Endometrium (tissue), 2 donors: ENCODE data around the gene USP2.

Experiments
- FAIRE-seq: peaks from 2 replicates; lab custom pipeline; 2012; peaks lifted over from hg19 to GRCh38; lab: Jason Lieb, UNC
- donor health status: control.
- donor health status: control.

USP2 gene

GRCh38 chr11:119363081-119363850 lies 18.2 kb downstream of the USP2 start:
- FAIRE-seq, result no peak

DNA sequence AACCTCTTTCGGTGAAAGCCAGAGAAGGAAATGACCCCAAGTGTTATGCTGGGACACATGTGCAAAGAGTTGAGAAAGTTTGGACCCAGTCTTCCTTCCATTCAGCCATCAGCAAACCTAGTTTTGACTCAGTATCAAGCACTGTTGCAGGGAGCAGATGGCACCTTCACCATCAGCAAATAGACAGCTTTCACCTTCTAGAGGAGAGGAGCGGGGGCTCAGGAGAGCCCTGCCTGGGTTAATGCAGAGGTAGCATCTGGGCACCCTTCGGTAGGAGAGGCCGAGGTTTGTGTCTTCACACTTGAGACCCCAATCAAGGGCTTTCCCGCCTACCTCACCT lies 18.8 kb downstream of the USP2 start:
- no peak for FAIRE-seq

GRCh38 chr11:119361941-119362725 lies 19.4 kb downstream of the USP2 start:
- FAIRE-seq, result no peak

- FAIRE-seq, result no peak
These were observed 20.3 kb downstream of the USP2 start for GRCh38 chr11:119361056-119361787.

DNA sequence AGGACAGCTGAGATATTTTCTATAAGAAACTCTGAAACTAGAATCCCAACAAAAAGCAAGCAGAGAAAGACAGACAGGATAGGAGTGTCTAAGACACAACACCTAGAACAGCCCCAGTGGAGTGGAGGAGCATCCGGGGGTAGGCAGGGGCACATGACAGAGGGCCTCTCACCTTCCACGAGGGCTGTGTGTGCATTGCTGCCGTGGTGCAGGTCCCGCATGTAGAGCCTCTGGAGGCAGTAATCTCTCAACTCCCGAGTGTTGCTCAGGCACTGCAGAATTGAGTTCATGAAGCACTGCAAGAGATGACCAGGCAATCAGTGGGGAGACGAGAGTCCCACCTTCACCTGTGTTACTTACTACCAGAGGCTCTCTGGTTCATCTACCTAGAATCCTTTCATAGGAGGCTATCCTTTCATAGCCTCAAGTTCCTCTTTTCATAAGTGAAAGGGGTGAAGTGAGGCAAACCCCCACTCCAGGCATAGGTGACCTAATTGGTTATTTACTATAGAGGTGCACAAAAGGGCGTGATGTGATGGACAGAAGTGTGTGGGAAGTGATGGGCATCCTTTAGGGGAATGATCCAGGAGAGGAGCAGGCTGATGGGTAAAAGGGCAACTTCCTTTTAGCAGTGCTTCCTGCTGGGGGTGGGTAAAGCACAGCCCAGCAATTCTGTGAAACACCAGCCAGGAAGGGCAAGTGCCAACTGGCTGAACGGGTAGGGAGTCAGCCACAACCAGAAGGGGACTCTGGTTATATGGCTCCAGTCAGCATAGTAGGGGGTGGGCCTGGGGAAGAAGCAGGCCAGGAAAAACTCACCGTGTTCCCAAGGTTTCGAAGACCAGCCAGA lies 21.9 kb downstream of the USP2 start:
- FAIRE-seq, result no peak

- no peak for FAIRE-seq
These were observed 24.4 kb downstream of the USP2 start for GRCh38 chr11:119357074-119357473.

- no peak for FAIRE-seq
These were observed 25.0 kb downstream of the USP2 start for GRCh38 chr11:119356349-119357031.

DNA sequence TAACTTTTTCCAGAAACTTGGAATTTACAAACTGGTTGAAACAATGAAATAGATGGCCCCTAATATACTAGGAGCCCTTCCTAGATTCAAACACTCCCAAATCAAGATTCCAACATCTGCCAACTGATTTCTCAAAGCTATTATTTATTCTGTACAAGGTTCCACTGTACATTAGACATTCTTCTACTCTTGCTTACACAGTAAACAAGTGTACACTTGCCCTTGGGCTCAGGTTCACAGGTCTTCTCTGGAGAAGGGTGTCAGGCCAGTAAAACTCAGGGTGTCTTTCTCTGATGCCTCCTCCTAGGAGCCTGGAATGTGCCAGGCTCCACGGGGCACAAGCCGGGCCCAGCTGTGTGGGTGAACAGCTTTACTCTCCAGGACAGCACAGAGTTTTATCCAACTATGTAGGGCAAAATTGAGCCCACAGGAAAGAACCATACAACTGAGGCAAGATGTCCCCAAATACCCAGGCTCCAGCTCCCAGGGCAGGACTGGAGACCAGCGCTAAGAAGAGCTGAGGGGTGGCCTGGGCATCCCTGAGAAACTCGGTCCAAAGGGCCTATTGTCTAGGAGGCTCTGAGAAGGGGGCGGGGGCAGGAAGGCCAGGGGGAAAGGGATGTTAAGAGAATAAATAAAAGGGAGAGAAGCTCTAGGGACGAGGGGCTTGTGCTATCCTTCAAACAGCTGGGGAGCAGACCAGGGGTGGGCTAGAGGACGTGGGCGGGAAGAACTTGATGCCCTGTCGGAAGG lies 26.2 kb downstream of the USP2 start:
- no peak for FAIRE-seq

GRCh38 chr11:119352857-119353260 lies 28.6 kb downstream of the USP2 start:
- FAIRE-seq, result no peak

- no peak for FAIRE-seq
These were observed 30.3 kb downstream of the USP2 start for GRCh38 chr11:119351232-119351631.

DNA sequence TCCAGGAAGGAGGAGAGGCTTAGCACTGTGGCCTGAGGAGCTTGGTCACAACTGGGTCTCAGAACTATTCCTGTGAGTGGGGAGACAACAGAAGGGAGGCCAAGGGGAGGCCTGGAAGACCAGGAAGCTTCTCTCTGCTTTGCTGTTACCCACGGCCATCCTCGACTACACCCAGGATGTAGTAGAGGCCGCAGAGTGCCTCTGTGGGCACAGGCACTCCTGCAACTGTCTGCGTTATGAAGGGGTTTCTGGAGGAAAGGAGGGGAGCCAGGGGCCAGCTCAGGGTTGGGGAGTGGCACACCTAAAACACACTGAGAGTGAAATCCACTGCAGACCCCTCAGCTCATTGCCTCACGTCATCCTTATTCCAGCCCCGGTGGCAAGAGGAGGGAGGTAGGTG lies 31.2 kb downstream of the USP2 start:
- FAIRE-seq, result no peak

GRCh38 chr11:119347940-119348605 lies 33.4 kb downstream of the USP2 start:
- no peak for FAIRE-seq

DNA sequence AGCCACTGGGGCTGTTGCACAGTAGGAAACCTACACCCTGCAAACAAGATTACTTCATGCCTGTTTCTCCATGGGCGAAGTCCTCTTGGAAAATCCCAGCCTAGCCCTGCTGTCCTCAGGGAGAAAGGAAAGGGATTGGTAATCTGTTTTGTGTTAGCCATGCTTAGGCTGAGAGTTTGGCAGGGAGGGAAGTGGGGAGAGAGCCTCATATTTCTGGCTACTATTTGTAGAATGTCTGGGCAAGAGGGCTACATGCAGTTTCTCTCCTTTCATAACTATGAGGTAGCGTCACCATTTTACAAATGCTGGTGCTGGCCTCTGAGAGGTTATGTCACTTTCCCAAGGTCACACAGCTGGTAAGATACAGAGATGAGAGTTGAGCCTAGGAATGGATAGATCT lies 34.2 kb downstream of the USP2 start:
- FAIRE-seq, result no peak

DNA sequence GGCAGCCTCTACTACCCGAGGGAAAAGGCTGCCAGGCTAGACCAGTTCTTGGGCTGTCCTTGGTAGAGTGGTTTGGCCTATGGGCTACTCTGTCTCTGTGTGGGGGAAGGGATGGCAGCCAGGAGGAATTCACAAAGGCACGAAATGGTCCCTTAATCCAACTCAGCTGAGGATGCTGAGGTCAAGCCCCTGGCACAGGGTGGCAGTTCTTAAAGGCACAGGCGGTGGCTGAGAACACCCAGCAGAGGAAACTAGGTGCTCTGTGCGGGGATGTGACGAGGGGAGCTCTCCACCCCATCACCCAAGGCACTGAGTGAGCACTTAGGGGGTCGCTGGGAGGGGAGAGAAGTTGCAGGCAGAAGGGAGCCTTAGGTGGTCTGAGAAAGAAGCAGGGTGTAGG lies 34.9 kb downstream of the USP2 start, which contains the start of gene MFRP:
Gene MFRP (minus strand): TSS at position 101 of the 400 bp plus-strand sequence. CDS start 192 bp downstream, outside the sequence.
- FAIRE-seq, result no peak

DNA sequence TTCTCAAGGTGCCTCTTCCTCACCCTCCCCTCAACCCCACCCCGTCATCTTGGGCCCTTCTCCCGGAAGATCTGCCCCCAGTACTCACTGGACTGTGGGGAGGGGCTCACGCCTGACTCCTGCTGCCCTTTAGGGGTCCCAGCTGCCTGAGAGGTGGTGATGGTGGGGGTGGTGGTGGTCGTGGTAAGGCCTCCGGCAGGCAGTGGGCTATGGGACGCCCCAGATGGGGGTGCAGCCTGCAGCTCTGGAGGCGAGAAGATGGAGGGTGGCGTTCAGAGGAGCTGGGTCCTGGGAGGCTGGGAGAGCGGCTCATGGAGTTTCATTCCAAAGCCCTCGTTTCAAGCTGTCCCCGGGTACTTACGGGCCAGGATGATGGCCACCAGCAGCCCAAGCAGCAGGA lies 35.8 kb downstream of the USP2 start:
- no peak for FAIRE-seq

DNA sequence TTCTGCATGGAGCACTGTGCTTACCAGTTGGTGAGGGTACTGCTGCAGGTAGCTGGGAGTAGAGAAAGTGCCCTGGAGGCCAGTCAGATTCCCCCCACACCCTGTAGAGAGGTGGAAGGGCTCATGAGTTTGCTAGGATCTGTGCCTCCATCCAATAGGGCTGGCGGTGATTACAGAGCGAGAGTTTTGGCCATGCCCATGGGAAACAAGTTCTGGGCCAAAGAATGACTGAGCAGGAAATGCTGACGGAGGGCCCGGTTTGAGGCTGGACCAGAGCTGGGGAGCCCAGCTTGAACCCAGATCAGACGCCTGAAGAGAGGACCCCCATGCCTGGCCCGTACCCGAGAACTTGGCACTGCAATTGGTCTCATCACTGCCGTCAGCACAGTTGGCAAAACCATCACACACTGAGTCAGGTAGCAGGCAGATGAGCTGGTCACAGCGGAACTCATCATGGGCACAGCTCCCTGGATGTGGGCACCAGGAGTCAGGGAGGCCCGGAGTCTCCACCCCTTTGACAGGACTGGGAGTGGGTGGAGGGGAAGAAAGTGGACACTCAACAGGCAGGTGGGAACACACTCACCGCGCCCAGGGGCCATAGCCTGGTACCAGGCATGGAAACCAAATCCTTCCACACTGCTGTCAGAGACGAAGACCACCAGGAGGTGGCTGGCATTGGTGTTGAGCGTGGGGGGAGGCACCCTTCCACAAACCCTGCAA lies 37.0 kb downstream of the USP2 start:
- FAIRE-seq, result no peak

DNA sequence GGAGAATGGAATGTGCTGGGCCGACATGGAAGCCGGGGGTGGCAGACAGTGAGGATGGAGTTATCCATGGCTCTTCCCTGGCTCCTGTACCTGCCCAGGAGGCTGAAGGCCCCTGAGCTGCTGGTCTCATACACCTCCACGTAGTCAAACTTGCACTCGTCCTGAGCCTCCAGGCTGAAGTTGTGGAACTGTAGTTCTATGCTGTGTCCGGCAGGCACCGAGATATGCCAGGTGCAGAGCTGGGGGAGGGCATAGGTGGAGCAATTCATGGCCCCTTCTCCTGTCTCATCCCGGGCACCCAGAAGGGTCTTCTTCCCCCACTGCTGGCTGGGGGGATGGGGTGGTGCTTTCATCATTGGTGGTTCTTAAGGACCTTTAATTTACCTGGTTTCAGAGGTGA lies 37.8 kb downstream of the USP2 start:
- FAIRE-seq, result no peak

GRCh38 chr11:119342362-119343130 lies 38.9 kb downstream of the USP2 start:
- no peak for FAIRE-seq

DNA sequence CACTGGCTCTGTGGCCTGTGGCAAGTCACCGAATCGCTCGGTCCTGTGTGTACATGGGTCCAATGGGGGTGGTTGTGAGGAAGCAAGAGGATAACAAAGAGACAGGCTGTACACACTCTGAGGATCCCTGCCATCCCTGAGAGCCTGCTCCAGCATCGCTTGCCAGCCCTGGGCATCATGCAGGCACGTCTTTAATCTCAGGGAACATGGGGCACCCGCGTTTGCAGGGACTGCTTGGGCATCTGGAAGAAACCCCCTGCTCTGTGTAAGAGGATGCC lies 39.5 kb downstream of the USP2 start:
- FAIRE-seq, result no peak
